Measurements from ENCODE around the gene PTPN6. TPM values are rescaled to one million over a fixed set of nuclear protein-coding genes. Genes with fewer than 3 reads are reported as not detected.

The PTPN6 gene
- total and polyA plus RNA-seq, 2 of the 8 experiments (the other 6 are each of a cell fraction or from before 2014, with no cell fraction given) = 16.3 to 28.4 TPM

DNA sequence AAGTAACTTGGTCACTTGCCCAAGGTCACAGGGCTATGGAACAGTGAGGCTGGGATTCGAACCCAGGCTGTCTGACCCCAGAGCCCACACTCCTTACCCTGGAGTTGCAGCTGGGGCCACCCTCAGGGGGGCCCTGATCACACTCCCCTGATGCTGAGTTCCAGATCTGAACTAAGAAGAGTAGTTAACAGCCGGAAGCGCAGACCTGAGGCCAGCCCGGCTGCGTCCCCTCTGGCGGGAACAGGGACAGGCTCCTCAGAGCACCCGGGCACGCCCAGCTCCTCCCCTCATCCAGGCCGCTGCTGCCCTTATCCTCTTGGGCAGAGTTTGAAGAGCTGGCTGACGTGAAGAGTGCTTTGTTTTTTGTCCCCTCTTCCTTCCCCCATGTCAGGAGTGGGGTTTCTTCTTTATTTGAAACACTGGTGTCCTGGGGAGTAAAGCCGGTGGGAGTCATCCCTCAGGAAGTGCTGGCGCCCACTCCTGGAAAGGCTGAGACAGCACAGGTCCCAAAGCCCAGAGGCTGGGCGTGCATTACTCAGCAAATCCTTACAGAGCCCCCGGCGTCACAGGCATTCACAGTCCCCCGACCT, 10.6 kb downstream of the PTPN6 start:
- peaks cover 7 to 19% (median 11%) of the 10 kb centered on the region in 4 experiments for H3K36me3 ChIP-seq (ENCODE audit: control insufficient read depth in 2 of 4, insufficient read depth in 4 of 4, low read length in 3 of 4)
- peaks cover 0 to 14% of the 10 kb centered on the region in 2 experiments; a peak in 2 of 4 replicates for H3K79me2 ChIP-seq (ENCODE audit: control insufficient read depth in 1 of 2, insufficient read depth in 2 of 2, low read length in 2 of 2)
- peak overlapping the region; percentile 94 for H3K4ac ChIP-seq (replicated peaks; ENCODE audit: insufficient read length, low read depth, low read length)
- 11% methylated on average over 16 of the region's 16 CpGs; no CpG with 5 or more reads in 1 of the 2 experiments for WGBS, 2 experiments (ENCODE audit: extremely low coverage in 1 of 2, insufficient coverage in 1 of 2, insufficient read length in 1 of 2, insufficient replicate concordance in 2 of 2, low coverage in 1 of 2, low lambda C conversion rate in 2 of 2, missing lambda C conversion rate in 1 of 2)
- peak overlapping the region; percentile 76; the same call in 1 of the 2 replicates for H2AK5ac ChIP-seq (ENCODE audit: low read depth, low read length)
- no peaks in the 10 kb centered on the region for H3K79me1 ChIP-seq (ENCODE audit: low read depth, low read length)
- peak overlapping the region; percentile 94 for H2BK12ac ChIP-seq (ENCODE audit: low read depth, low read length)
- peak overlapping the region; percentile 66 for H4K8ac ChIP-seq (ENCODE audit: extremely low read depth, insufficient read depth, low read length)
- peak overlapping the region; percentile 63 for H3K18ac ChIP-seq (ENCODE audit: extremely low read depth, low read length)
- peak in 1 of 2 experiments; percentile 79 for DNase-seq (ENCODE audit: low read depth in 1 of 2, low spot score in 2 of 2)
- peak overlapping the region; percentile 66 to 93 for H3K4me2 ChIP-seq (ENCODE audit: insufficient read depth in 1 of 2, low read depth in 2 of 2, low read length in 2 of 2)
- no peaks in the 10 kb centered on the region for H3K9me3 ChIP-seq (ENCODE audit: insufficient read depth in 2 of 2, low read depth in 1 of 2, low read length in 1 of 2)
- peak overlapping the region; percentile 97 for H4K91ac ChIP-seq (replicated peaks; ENCODE audit: insufficient read length, low read length)
- CTCF ChIA-PET (ENCODE audit: partially characterized antibody) = interaction anchor here (0.5 to 12.2 kb wide), 31 partner anchors 10 to 1762 kb away, joined by 3 to 277 read pairs (median 4); partner anchors contain the start of genes C12orf57, LPCAT3, PTPN6 and RNU7-1
- no peak overlapping the region; the same call in 1 of the 2 replicates for H2AFZ ChIP-seq (ENCODE audit: low read length)
- H2BK15ac ChIP-seq (ENCODE audit: low read length) = no peak overlapping the region
- POLR2A ChIA-PET (ENCODE audit: partially characterized antibody) = interaction anchor here (0.7 to 44.0 kb wide), 14 partner anchors 7 to 146 kb away, joined by 3 to 1596 read pairs (median 4); partner anchors contain the start of genes ATN1, C12orf57, C1RL and EMG1
- FAIRE-seq = no peak
- H3K27ac ChIP-seq (ENCODE audit: low read depth, low read length) = peak overlapping the region; percentile 51; the same call in 1 of the 2 replicates
- peak overlapping the region; percentile 85 for H2BK5ac ChIP-seq (ENCODE audit: low read depth, low read length)
- peaks cover 16% of the 10 kb centered on the region; the same call in 1 of the 2 replicates for H3K23me2 ChIP-seq (ENCODE audit: low read depth, low read length)
- H4K20me1 ChIP-seq (replicated peaks in 1 of 2; ENCODE audit: control insufficient read depth in 1 of 2, insufficient read depth in 2 of 2, low read length in 2 of 2) = no peaks in the 10 kb centered on the region
- peak overlapping the region; percentile 70 for H4K5ac ChIP-seq (ENCODE audit: insufficient read length, low read depth, low read length)
- H2BK120ac ChIP-seq (replicated peaks; ENCODE audit: low read depth, low read length) = peak overlapping the region; percentile 84
- H3K4me3 ChIP-seq (ENCODE audit: extremely low read depth in 1 of 4, insufficient read depth in 2 of 4, low read depth in 3 of 4, low read length in 4 of 4) = peak overlapping the region; percentile 68 to 90 (median 82)
- peak overlapping the region; percentile 79 for H3K56ac ChIP-seq (replicated peaks; ENCODE audit: insufficient read length, low read depth, low read length)
- H3K27me3 ChIP-seq (replicated peaks in 1 of 4; ENCODE audit: control insufficient read depth in 3 of 4, extremely low read depth in 1 of 4, insufficient read depth in 3 of 4, low read length in 3 of 4) = no peaks in the 10 kb centered on the region
- peak overlapping the region in 2 of 4 experiments; percentile 54 to 57; a peak in 3 of 7 replicates for H3K9ac ChIP-seq (replicated peaks in 1 of 4; ENCODE audit: extremely low read depth in 1 of 4, low read depth in 3 of 4, low read length in 3 of 4)
- H2BK20ac ChIP-seq (ENCODE audit: low read length) = peak overlapping the region; percentile 67; the same call in 1 of the 2 replicates
- H3K23ac ChIP-seq (ENCODE audit: insufficient read length) = no peak overlapping the region
- H3K4me1 ChIP-seq (replicated peaks in 1 of 4; ENCODE audit: control insufficient read depth in 3 of 4, insufficient read depth in 4 of 4, low read length in 3 of 4) = peaks cover 12 to 37% (median 30%) of the 10 kb centered on the region in 4 experiments
- H3K14ac ChIP-seq (ENCODE audit: insufficient read length) = no peak overlapping the region
- no peak for TF ChIP-seq TEAD4 (IDR thresholded peaks at IDR 0.05; ENCODE audit: low read depth, low read length)
- no peak for TF ChIP-seq KDM5A (IDR thresholded peaks at IDR 0.05; ENCODE audit: low read length)
- TF ChIP-seq SRF (IDR thresholded peaks at IDR 0.05; ENCODE audit: low read depth, low read length) = no peak
- TF ChIP-seq BRCA1 (IDR thresholded peaks at IDR 0.05; ENCODE audit: low read depth, low read length) = no peak
- TF ChIP-seq YY1 (IDR thresholded peaks at IDR 0.05; ENCODE audit: low read depth, low read length) = peak; percentile 11; the same call in 1 of the 2 replicates
- TF ChIP-seq POLR2A (IDR thresholded peaks at IDR 0.05; ENCODE audit: control extremely low read depth in 1 of 2, low read depth in 2 of 2, low read length in 2 of 2) = 0 out of 3 replicates have a peak, but pooled peaks of 1 of the 2 experiments have one; percentile 23
- no peak for TF ChIP-seq POU5F1 (IDR thresholded peaks at IDR 0.05; ENCODE audit: low read depth, low read length)
- TF ChIP-seq SIRT6 (IDR thresholded peaks at IDR 0.05; ENCODE audit: low read length) = no peak
- 0 out of 2 replicates have a peak, but pooled peaks have one; percentile 14 for TF ChIP-seq GTF2F1 (IDR thresholded peaks at IDR 0.05; ENCODE audit: borderline replicate concordance, low read depth, low read length)
- TF ChIP-seq KDM1A (IDR thresholded peaks at IDR 0.05; ENCODE audit: borderline replicate concordance, low read length) = peak; percentile 44; the same call in 1 of the 2 replicates
- no peak for TF ChIP-seq SP2 (IDR thresholded peaks at IDR 0.05; ENCODE audit: low read length)
- no peak; a peak in 1 of 4 replicates for TF ChIP-seq SIN3A (conservative IDR thresholded peaks at IDR 0.05 in 1 of 2, IDR thresholded peaks at IDR 0.05 in 1 of 2; ENCODE audit: low read depth in 1 of 2, low read length in 2 of 2)
- TF ChIP-seq RFX5 (IDR thresholded peaks at IDR 0.05; ENCODE audit: borderline replicate concordance, low read depth, low read length) = no peak
